Spleen (tissue), 11 donors: ENCODE data around the gene FAAP100. TPM values are rescaled to one million over a fixed set of nuclear protein-coding genes. Genes with fewer than 3 reads are reported as not detected.

Experiments
- DNase-seq: peaks from one replicate; pipeline ENCODE4 v3.0.0-alpha.2; 2020
- H3K27ac ChIP-seq, 8 donors: fragments of 200-600 bp; sonication (generic) in 7 of 8; 1 replicate in 4 of 8; 2 replicates in 4 of 8; pipeline versions ENCODE4 v1.5.0 to v1.8.0; 2016 to 2021; ENCODE audit warnings: inconsistent platforms in 4 of 8, mild to moderate bottlenecking in 4 of 8, moderate library complexity in 1 of 8
- H3K27me3 ChIP-seq, 7 donors: fragments of 200-600 bp; sonication (generic) in 6 of 7; replicated peaks in 1 of 7; 1 replicate in 4 of 7; 2 replicates in 3 of 7; pipeline versions ENCODE4 v1.5.0 to v1.8.0; 2016 to 2021; ENCODE audit warnings: inconsistent platforms in 3 of 7, mild to moderate bottlenecking in 1 of 7
- H3K36me3 ChIP-seq, 6 donors: fragments of 200-600 bp; sonication (generic) in 5 of 6; 1 replicate in 4 of 6; 2 replicates in 2 of 6; pipeline versions ENCODE4 v1.5.0 to v1.8.0; 2016 to 2021; ENCODE audit warnings: inconsistent platforms in 2 of 6
- H3K4me1 ChIP-seq, 6 donors: fragments of 200-600 bp; sonication (generic) in 5 of 6; 1 replicate in 3 of 6; 2 replicates in 3 of 6; pipeline versions ENCODE4 v1.5.0 to v1.8.0; 2016 to 2021; ENCODE audit warnings: inconsistent platforms in 3 of 6
- H3K4me3 ChIP-seq, 8 donors: fragments of 200-600 bp; sonication (generic) in 7 of 8; 1 replicate in 4 of 8; 2 replicates in 4 of 8; pipeline versions ENCODE4 v1.5.0 to v1.8.0; 2016 to 2021; ENCODE audit warnings: inconsistent platforms in 4 of 8, mild to moderate bottlenecking in 4 of 8, moderate library complexity in 2 of 8
- H3K9me3 ChIP-seq, 8 donors: fragments of 200-600 bp; sonication (generic) in 7 of 8; 1 replicate in 4 of 8; 2 replicates in 4 of 8; pipeline versions ENCODE4 v1.5.0 to v1.8.0; 2016 to 2021; ENCODE audit warnings: inconsistent platforms in 4 of 8
- CTCF ChIP-seq, 11 experiments: fragments of 200-600 bp in 7 of 11; fragments of 450-650 bp in 4 of 11; sonication (generic) in 4 of 11; IDR thresholded peaks in 8 of 11; conservative IDR thresholded peaks in 3 of 11; 1 replicate in 7 of 11; 2 replicates in 4 of 11; pipeline versions ENCODE4 v1.4.0 to v1.8.0; 2016 to 2021; ENCODE audit warnings: antibody characterized with exemption in 11 of 11, inconsistent platforms in 4 of 11, mild to moderate bottlenecking in 1 of 11
- POLR2A ChIP-seq, 3 donors: fragments of 450-650 bp; IDR thresholded peaks; one replicate each; pipeline ENCODE4 v1.5.1; 2017; ENCODE audit warnings: antibody characterized with exemption in 3 of 3, mild to moderate bottlenecking in 1 of 3
- POLR2AphosphoS5 ChIP-seq, 3 donors: sonication (generic); formaldehyde crosslinking; IDR thresholded peaks; one replicate each; pipeline ENCODE4 v1.5.1; 2017; ENCODE audit warnings: antibody characterized with exemption in 3 of 3
- WGBS, 5 donors: extraction: QIAGEN DNeasy Blood & Tissue Kit in 3 of 5; methylation state at CpG; one replicate each; pipeline versions ENCODE4 v1.1.5 to v1.1.7; 2013 to 2018; 5-methylcytosine and 5-hydroxymethylcytosine counted together
- intact Hi-C: fragments of 100-400 bp; cut with DNase I; formaldehyde crosslinking; loops from one replicate; pipeline ENCODE4 v1.15.0; 2023; ENCODE audit warnings: low total_unique reads
- polyA plus RNA-seq, 3 donors: library from polyadenylated mRNA; stranded (reverse); fragments of 200-250 nt; gene quantifications; one replicate each; pipeline ENCODE4 v1.2.1, GENCODE V29; 2013
- total RNA-seq, 7 donors: library from RNA; depleted of rRNA in 3 of 7; stranded (reverse); fragments of >200 nt in 3 of 7; fragmentation: NEBNext Ultra II Directional in 4 of 7; extraction: Animal tissue kit (Norgen Biotek cat#: 25700) in 4 of 7; gene quantifications; one replicate each; pipeline versions ENCODE4 v1.1.0 to v1.2.1, GENCODE V29; 2016 to 2021
- donor health status: healthy with polysubstance abuse.
- donor health status: DM: no; HTN: no; CAD: no; lungs with moderate emphysema.
- donor health status: DM: no; HTN: no; CAD: no.
- donor health status: Bipolar disorder and iron deficiency.
- donor health status: healthy.
- donor health status: DM: no; HTN: no; CAD: no.
- donor health status: DM: yes; HTN: yes; CAD: no.

Gene FAAP100
- total and polyA plus RNA-seq, 10 donors, result 32.2 to 77.2 (median 50.9) TPM

DNA sequence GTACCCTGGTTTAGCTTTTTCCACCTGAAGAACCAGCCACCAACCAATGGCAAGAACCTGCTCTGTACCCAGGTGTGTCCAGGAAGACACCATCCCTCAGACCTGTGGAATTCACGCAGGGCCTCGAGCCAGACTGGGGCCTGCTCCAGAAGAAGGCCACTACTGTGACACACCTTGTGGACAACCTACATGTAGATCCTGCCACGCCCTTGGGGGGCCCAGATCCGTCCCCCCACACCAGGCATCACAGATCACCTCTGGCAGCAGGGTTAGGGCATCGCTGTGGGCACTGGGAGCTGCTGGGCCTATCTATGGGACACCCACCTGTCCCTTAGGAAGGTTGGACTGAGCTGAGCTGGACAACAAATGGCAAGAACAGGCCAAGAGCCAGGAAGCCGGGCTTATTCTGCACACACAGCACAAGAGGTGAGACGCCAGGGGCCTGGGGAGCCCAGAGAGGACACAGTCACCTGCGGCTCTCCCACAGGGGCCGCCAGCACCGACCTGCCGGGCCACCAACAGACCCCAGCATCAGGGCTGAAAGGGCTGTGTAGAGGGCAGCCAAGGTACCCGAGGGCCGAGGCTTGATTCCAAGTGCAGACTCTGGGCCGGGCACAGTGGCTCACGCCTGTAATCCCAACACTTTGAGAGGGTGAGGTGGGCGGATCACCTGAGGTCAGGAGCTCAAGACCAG is 7.7 kb downstream of the FAAP100 start:
- no peak for TF ChIP-seq POLR2AphosphoS5 (IDR thresholded peaks at IDR 0.05)
- TF ChIP-seq CTCF (IDR thresholded peaks at IDR 0.05 in 8 of 11, conservative IDR thresholded peaks at IDR 0.05 in 3 of 11), result no peak
- no peak for TF ChIP-seq POLR2A (IDR thresholded peaks at IDR 0.05)
- Histone ChIP-seq H3K4me3 (no peak overlapping the region), H3K27ac (no peak overlapping the region), H3K27me3 (no peaks in the 10 kb centered on the region), H3K4me1 (peaks cover 0 to 18% (median 7%) of the 10 kb centered on the region in 6 donors), H3K9me3 (no peaks in the 10 kb centered on the region), H3K36me3 (peaks cover 4 to 98% (median 90%) of the 10 kb centered on the region in 6 donors)
- intact Hi-C loops, result no loop called here
- DNase-seq, result no peak
- 90 to 98% (median 95%) methylated on average over 8 to 16 of the region's 16 CpGs for WGBS, 5 donors

- WGBS, 5 donors, result 92 to 100% (median 98%) methylated on average over 11 to 15 of the region's 15 CpGs
- H3K36me3 ChIP-seq, result peaks cover 4 to 98% (median 94%) of the 10 kb centered on the region in 6 donors
- no peaks in the 10 kb centered on the region for H3K27me3 ChIP-seq
- DNase-seq, result no peak
- no peak for TF ChIP-seq CTCF (IDR thresholded peaks at IDR 0.05 in 8 of 11, conservative IDR thresholded peaks at IDR 0.05 in 3 of 11)
- peak in 1 of 3 donors; percentile 45 for TF ChIP-seq POLR2AphosphoS5 (IDR thresholded peaks at IDR 0.05)
- no peak overlapping the region for H3K27ac ChIP-seq
- H3K4me1 ChIP-seq, result peaks cover 0 to 12% (median 2%) of the 10 kb centered on the region in 6 donors
- no peak overlapping the region for H3K4me3 ChIP-seq
- intact Hi-C loops, result no loop called here
- H3K9me3 ChIP-seq, result no peaks in the 10 kb centered on the region
Observed at GRCh38 chr17:81543756-81544155, 8.4 kb downstream of the FAAP100 start.

DNA sequence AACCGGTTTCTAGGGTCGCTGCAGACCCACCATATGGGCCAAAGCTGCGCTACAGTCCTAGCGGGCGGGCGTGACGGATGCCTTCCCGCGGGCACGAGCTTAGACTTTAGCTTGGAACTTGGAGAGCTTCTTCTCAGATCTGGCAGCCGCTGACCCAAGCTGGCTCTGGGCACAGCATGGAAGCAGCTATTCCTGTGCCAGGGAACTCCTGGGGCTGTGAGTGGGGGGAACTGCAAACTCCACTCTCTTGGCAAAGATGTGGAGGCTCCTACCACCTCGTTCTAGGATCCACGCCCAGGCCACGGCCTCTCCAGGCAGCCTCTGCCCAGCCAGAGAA is 8.8 kb downstream of the FAAP100 start:
- no peak overlapping the region for H3K27ac ChIP-seq
- H3K9me3 ChIP-seq, result no peaks in the 10 kb centered on the region
- no peak for DNase-seq
- no peak overlapping the region for H3K4me3 ChIP-seq
- peaks cover 0 to 1% (median 0%) of the 10 kb centered on the region in 7 donors for H3K27me3 ChIP-seq
- TF ChIP-seq POLR2A (IDR thresholded peaks at IDR 0.05) (no peak), POLR2AphosphoS5 (IDR thresholded peaks at IDR 0.05) (no peak)
- 95 to 98% (median 96%) methylated on average over 14 of the region's 14 CpGs for WGBS, 5 donors
- intact Hi-C loops, result no loop called here
- peaks cover 0 to 9% (median 0%) of the 10 kb centered on the region in 6 donors for H3K4me1 ChIP-seq
- H3K36me3 ChIP-seq, result peaks cover 4 to 98% (median 95%) of the 10 kb centered on the region in 6 donors

DNA sequence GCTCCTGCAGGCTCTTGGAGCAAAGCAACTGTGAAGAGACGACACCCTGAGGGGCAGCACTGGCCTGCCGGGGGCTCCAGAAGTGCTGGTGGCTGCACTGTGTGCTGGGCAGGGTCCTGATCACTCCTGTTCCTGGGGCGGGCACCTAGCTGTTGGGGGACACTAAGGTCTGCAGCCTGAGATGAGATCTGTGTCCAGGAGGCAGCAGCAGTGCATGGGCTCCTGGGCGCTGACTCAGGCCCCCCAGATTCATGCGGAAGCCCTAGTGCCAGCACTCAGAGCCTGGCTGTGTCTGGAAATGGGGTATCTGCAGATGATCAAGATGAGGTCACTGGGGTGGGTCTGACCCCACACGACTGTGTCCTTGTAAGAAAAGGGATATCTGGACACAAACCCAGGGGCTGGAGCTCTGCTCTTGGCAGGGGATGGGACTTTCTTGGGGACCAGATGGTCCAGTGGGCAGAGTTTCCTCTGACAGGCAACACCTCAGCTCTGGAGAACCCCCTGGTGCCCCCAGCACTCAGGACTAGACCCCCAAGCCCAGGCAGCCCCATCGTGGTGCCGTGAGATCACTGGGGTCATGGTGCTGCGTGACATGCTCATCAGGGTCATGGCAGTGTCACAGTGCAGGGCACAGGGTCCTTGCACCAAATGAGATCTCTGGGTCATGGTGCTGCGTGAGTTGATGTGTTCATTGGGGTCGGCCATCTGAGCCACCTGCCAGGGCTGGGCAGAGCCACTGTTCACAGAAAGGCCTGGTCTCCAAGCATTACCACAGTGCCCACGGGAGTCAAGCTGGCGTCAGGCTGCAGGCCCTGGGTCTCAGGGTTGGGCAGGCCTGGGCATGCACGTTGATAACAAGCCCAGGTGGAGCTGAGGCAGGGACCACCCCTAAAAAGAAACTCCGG is 9.5 kb downstream of the FAAP100 start:
- intact Hi-C loops, result no loop called here
- H3K27ac ChIP-seq, result no peak overlapping the region
- peaks cover 0 to 7% (median 1%) of the 10 kb centered on the region in 7 donors for H3K27me3 ChIP-seq
- no peak for DNase-seq
- peaks cover 4 to 96% (median 93%) of the 10 kb centered on the region in 6 donors for H3K36me3 ChIP-seq
- no peak overlapping the region for H3K4me3 ChIP-seq
- peaks cover 1 to 9% (median 4%) of the 10 kb centered on the region in 6 donors for H3K4me1 ChIP-seq
- H3K9me3 ChIP-seq, result no peaks in the 10 kb centered on the region
- WGBS, 5 donors, result 91 to 94% (median 91%) methylated on average over 9 to 15 of the region's 15 CpGs
- peak in 1 of 3 donors; percentile 35 for TF ChIP-seq POLR2AphosphoS5 (IDR thresholded peaks at IDR 0.05)
- no peak for TF ChIP-seq POLR2A (IDR thresholded peaks at IDR 0.05)

GRCh38 chr17:81541123-81541522 is 11.0 kb downstream of the FAAP100 start:
- no peak for DNase-seq
- Histone ChIP-seq H3K27ac (no peak overlapping the region), H3K4me3 (no peak overlapping the region), H3K27me3 (peaks cover 0 to 23% (median 17%) of the 10 kb centered on the region in 7 donors), H3K36me3 (peaks cover 0 to 81% (median 77%) of the 10 kb centered on the region in 6 donors), H3K9me3 (no peaks in the 10 kb centered on the region), H3K4me1 (peaks cover 9 to 22% (median 18%) of the 10 kb centered on the region in 6 donors)
- intact Hi-C loops, result no loop called here
- TF ChIP-seq POLR2AphosphoS5 (IDR thresholded peaks at IDR 0.05), result no peak
- TF ChIP-seq POLR2A (IDR thresholded peaks at IDR 0.05), result no peak
- TF ChIP-seq CTCF (IDR thresholded peaks at IDR 0.05 in 8 of 11, conservative IDR thresholded peaks at IDR 0.05 in 3 of 11), result no peak
- 92 to 98% (median 95%) methylated on average over 14 to 17 of the region's 17 CpGs for WGBS, 5 donors
